DMS153 (cell line): ENCODE data around the gene TFG.

Experiments
- DNase-seq: peaks from one replicate; lab custom pipeline; 2025; lab: John Stamatoyannopoulos, UW

TFG gene

GRCh38 chr3:100706365-100706764 is 2.9 kb upstream of the TFG start:
- no peak for DNase-seq

- no peak for DNase-seq
Observed at GRCh38 chr3:100708644-100708988, 678 bp upstream of the TFG start.

- no peak for DNase-seq
Observed at GRCh38 chr3:100709842-100710260, 557 bp downstream of the TFG start.

GRCh38 chr3:100710261-100710968 is 1.1 kb downstream of the TFG start:
- DNase-seq: no peak

GRCh38 chr3:100715176-100715575 is 5.9 kb downstream of the TFG start:
- no peak for DNase-seq

- DNase-seq: no peak
Observed at GRCh38 chr3:100717063-100717462, 7.8 kb downstream of the TFG start.

GRCh38 chr3:100717637-100718487 is 8.6 kb downstream of the TFG start:
- no peak for DNase-seq

- no peak for DNase-seq
Observed at GRCh38 chr3:100719136-100719535, 9.8 kb downstream of the TFG start.

- DNase-seq: no peak
Observed at GRCh38 chr3:100720426-100720825, 11.1 kb downstream of the TFG start.

GRCh38 chr3:100725935-100726513 is 16.7 kb downstream of the TFG start:
- no peak for DNase-seq

- DNase-seq: no peak
Observed at GRCh38 chr3:100726706-100727105, 17.4 kb downstream of the TFG start.

- no peak for DNase-seq
Observed at GRCh38 chr3:100730524-100730923, 21.2 kb downstream of the TFG start.

- DNase-seq: no peak
Observed at GRCh38 chr3:100732435-100732834, 23.1 kb downstream of the TFG start.

GRCh38 chr3:100737334-100737733 is 28.0 kb downstream of the TFG start:
- DNase-seq: no peak

GRCh38 chr3:100740207-100740606 is 30.9 kb downstream of the TFG start:
- DNase-seq: no peak

GRCh38 chr3:100743535-100743934 is 34.2 kb downstream of the TFG start:
- no peak for DNase-seq

- DNase-seq: no peak
Observed at GRCh38 chr3:100744671-100745070, 35.4 kb downstream of the TFG start.

- no peak for DNase-seq
Observed at GRCh38 chr3:100745617-100746016, 36.3 kb downstream of the TFG start.

- DNase-seq: no peak
Observed at GRCh38 chr3:100746092-100746491, 36.8 kb downstream of the TFG start.

- no peak for DNase-seq
Observed at GRCh38 chr3:100748220-100748619, 38.9 kb downstream of the TFG start.

GRCh38 chr3:100748967-100749366 is 39.7 kb downstream of the TFG start:
- DNase-seq: no peak

- no peak for DNase-seq
Observed at GRCh38 chr3:100753846-100754245, 44.6 kb downstream of the TFG start.
